OCI-LY7 (cell line): ENCODE data around the gene NATD1. TPM values are rescaled to one million over a fixed set of nuclear protein-coding genes. Genes with fewer than 3 reads are reported as not detected.

ENCODE experiments used
- BruUV-seq: library from RNA; stranded (reverse); fragments of 400-500 nt; replicated peaks from 2 replicates; lab custom pipeline; 2021; lab: Mats Ljungman, UMichigan
- CTCF ChIA-PET: fragments of 300-600 bp; sonication (Branson Sonifier 250); formaldehyde crosslinking; loops from one replicate; lab custom pipeline; 2022; ENCODE audit warnings: antibody characterized with exemption; ENCODE audit not compliant: unreplicated experiment; lab: Charles Lee
- POLR2A ChIA-PET: fragments of 300-600 bp; sonication (Branson Sonifier 250); formaldehyde crosslinking; loops from one replicate; lab custom pipeline; 2022; ENCODE audit warnings: antibody characterized with exemption; lab: Charles Lee
- DNase-seq: peaks from one replicate; pipeline ENCODE4 v3.0.0-alpha.2; 2015; ENCODE audit warnings: low spot score
- H2AFZ ChIP-seq: fragments of 200-600 bp; sonication (generic), shearing (Covaris generic); 2 replicates; pipeline ENCODE4 v1.6.1; 2014; ENCODE audit warnings: mild to moderate bottlenecking, antibody characterized with exemption, low read length, moderate library complexity
- H3K27ac ChIP-seq: fragments of 200-600 bp; sonication (generic); 2 replicates; pipeline ENCODE4 v1.5.1; 2014; ENCODE audit warnings: mixed run types, low read depth, mild to moderate bottlenecking, moderate library complexity, low read length, inconsistent platforms; ENCODE audit not compliant: poor library complexity, severe bottlenecking
- H3K36me3 ChIP-seq: fragments of 200-600 bp; sonication (generic); 2 replicates; pipeline ENCODE4 v1.6.1; 2014; ENCODE audit warnings: mild to moderate bottlenecking, antibody characterized with exemption, low read length, moderate library complexity, mixed read lengths; ENCODE audit not compliant: insufficient read depth
- H3K4me1 ChIP-seq: fragments of 200-600 bp; sonication (generic); 2 replicates; pipeline ENCODE4 v1.5.1; 2014; ENCODE audit warnings: mild to moderate bottlenecking, low read length; ENCODE audit not compliant: insufficient read depth, poor library complexity, severe bottlenecking
- H3K4me2 ChIP-seq: fragments of 200-600 bp; sonication (generic); 2 replicates; pipeline ENCODE4 v1.6.1; 2014; ENCODE audit warnings: mild to moderate bottlenecking, low read length
- H3K4me3 ChIP-seq: fragments of 200-600 bp; sonication (generic); 2 replicates; pipeline ENCODE4 v1.5.1; 2014; ENCODE audit warnings: mild to moderate bottlenecking, low read depth, low read length; ENCODE audit not compliant: poor library complexity, severe bottlenecking
- H3K79me2 ChIP-seq: fragments of 200-600 bp; sonication (generic); 2 replicates; pipeline ENCODE4 v1.6.1; 2016; ENCODE audit warnings: low read depth, mild to moderate bottlenecking, low read length, moderate library complexity, mixed read lengths; ENCODE audit not compliant: insufficient read depth
- H3K9me2 ChIP-seq: fragments of 200-600 bp; sonication (generic); 2 replicates; pipeline ENCODE4 v1.6.1; 2016; ENCODE audit warnings: mild to moderate bottlenecking, low read length, mixed read lengths; ENCODE audit not compliant: insufficient read depth
- H3K9me3 ChIP-seq: fragments of 200-600 bp; sonication (generic); 2 replicates; pipeline ENCODE4 v1.6.1; 2014; ENCODE audit warnings: mild to moderate bottlenecking, mixed run types, low read length, mixed read lengths
- H4K20me1 ChIP-seq: fragments of 200-600 bp; sonication (generic); 2 replicates; pipeline ENCODE4 v1.6.1; 2014; ENCODE audit warnings: mild to moderate bottlenecking, antibody characterized with exemption, low read length, moderate library complexity, mixed read lengths; ENCODE audit not compliant: insufficient read depth
- EZH2phosphoT487 ChIP-seq: fragments of 200-600 bp; sonication (generic); IDR thresholded peaks from 2 replicates; pipeline ENCODE4 v1.6.1; 2018; ENCODE audit warnings: low read depth, borderline replicate concordance, mild to moderate bottlenecking, mixed run types, antibody characterized with exemption, low read length, moderate library complexity, mixed read lengths
- intact Hi-C: fragments of 100-400 bp; cut with micrococcal nuclease; formaldehyde crosslinking; loops from one replicate; pipeline ENCODE4 v1.10.0; 2022; ENCODE audit not compliant: unreplicated experiment
- total RNA-seq, 2 experiments: library from RNA; depleted of rRNA in 1 of 2; stranded (reverse); fragments of >200 nt in 1 of 2; shearing (Covaris generic) in 1 of 2; gene quantifications; 2 replicates each; pipeline ENCODE4 v1.2.3, GENCODE V29; 2014 to 2022
- TF ChIP-seq, protein P1 (sequence below): fragments of 200-600 bp; sonication (generic); conservative IDR thresholded peaks from 2 replicates; pipeline ENCODE4 v1.5.1; 2014; ENCODE audit warnings: mild to moderate bottlenecking, antibody characterized with exemption, low read length, moderate library complexity, mixed read lengths

NATD1 gene
- total RNA-seq, 2 experiments from 2014 or later, result 0.85 to 6.0 TPM

DNA sequence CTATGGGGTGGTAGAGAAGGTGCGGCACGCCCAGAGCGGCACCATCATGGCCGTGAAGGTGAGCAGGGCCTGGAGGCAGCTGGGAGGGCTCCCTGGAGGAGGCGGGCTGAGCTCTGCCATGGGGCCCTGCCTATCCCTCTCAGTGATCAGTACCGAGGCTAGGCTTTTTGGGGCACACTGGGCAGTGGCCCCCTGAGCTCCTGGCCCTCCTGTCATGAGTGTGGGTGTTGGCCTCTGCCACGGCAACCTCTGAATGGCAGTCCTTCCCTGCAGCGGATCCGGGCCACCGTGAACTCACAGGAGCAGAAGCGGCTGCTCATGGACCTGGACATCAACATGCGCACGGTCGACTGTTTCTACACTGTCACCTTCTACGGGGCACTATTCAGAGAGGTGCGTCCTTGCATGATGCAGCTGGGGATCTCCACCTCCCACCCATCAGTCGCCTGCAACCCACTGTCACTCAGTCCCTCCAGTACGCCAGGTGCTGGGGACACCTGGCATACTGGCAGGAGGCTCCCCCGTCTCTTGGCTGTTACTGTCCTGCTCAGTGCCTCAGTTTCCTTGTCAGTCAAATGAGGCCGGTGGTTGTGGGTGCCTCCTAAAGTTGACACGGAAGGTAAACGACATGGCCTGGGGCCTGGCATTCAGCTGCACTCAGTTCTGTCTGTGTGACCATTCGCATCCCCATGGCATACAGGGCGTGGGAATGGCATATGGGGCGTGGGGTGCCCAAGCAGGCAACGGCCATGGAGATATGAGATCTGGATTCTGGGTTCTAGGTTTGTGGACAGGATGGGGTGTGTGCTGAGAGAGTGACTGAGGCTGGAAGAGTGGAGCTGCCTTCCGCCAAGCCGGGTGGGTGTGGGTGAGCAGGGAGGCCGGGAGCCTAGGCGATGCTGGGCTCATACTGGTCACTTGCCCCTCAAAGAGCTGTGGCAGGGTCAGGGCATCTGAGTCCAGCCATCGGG lies 47.7 kb upstream of the NATD1 start:
- H3K4me3 ChIP-seq, result no peak overlapping the region
- no peaks in the 10 kb centered on the region for H4K20me1 ChIP-seq
- ChIA-PET POLR2A (no interaction called here), CTCF (no interaction called here)
- H3K79me2 ChIP-seq, result no peaks in the 10 kb centered on the region
- no peak overlapping the region for H3K27ac ChIP-seq
- intact Hi-C loops, result no loop called here
- H3K4me2 ChIP-seq, result no peak overlapping the region
- no peaks in the 10 kb centered on the region for H3K9me3 ChIP-seq
- no peak for DNase-seq
- H3K9me2 ChIP-seq, result no peaks in the 10 kb centered on the region
- peaks cover 33% of the 10 kb centered on the region; the same call in 1 of the 2 replicates for H3K36me3 ChIP-seq
- H2AFZ ChIP-seq, result no peak overlapping the region
- BruUV-seq, result no TSS peak
- H3K4me1 ChIP-seq, result no peaks in the 10 kb centered on the region
- TF ChIP-seq EZH2phosphoT487, result no peak
- TF ChIP-seq, protein P1, sequence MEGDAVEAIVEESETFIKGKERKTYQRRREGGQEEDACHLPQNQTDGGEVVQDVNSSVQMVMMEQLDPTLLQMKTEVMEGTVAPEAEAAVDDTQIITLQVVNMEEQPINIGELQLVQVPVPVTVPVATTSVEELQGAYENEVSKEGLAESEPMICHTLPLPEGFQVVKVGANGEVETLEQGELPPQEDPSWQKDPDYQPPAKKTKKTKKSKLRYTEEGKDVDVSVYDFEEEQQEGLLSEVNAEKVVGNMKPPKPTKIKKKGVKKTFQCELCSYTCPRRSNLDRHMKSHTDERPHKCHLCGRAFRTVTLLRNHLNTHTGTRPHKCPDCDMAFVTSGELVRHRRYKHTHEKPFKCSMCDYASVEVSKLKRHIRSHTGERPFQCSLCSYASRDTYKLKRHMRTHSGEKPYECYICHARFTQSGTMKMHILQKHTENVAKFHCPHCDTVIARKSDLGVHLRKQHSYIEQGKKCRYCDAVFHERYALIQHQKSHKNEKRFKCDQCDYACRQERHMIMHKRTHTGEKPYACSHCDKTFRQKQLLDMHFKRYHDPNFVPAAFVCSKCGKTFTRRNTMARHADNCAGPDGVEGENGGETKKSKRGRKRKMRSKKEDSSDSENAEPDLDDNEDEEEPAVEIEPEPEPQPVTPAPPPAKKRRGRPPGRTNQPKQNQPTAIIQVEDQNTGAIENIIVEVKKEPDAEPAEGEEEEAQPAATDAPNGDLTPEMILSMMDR, result no peak

DNA sequence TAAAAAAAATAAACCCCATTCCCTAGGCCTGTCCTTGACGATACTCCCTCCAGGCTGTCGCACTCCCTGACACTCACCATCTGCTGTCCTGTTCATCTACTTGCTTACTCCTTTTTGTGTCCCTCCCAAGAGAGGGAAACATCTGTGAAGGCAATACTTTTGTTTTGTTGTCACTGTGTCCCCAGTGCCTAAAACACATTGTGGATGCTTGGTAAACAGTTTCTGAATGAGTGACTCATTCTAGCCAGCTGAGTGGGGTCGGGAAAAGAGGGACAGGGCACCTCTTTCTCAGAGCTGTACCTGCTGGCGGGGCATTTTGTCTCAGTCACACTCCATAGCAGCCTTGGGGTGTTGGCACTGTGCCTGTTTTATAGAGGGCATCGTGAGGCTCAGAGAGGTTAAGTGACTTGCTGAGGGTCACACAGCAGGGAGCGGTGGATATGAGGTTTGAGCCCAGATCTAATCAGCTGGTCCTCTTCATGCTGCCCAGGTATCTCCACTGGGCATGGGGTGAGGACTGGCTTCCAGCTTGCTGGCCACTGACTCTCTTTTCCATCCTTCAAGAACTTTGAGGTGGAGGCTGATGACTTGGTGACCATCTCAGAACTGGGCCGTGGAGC lies 46.9 kb upstream of the NATD1 start:
- TF ChIP-seq, protein P1, result no peak
- TF ChIP-seq EZH2phosphoT487, result no peak
- peaks cover 33% of the 10 kb centered on the region; the same call in 1 of the 2 replicates for H3K36me3 ChIP-seq
- ChIA-PET POLR2A (interaction anchor here (1.6 kb wide), 1 partner anchor 14 kb away, joined by 8 read pairs; no protein-coding TSS in a partner anchor), CTCF (no interaction called here)
- no peak for DNase-seq
- no peak overlapping the region for H2AFZ ChIP-seq
- no peaks in the 10 kb centered on the region for H3K79me2 ChIP-seq
- BruUV-seq, result no TSS peak
- no peak overlapping the region for H3K4me3 ChIP-seq
- H3K4me2 ChIP-seq, result no peak overlapping the region
- no peaks in the 10 kb centered on the region for H3K9me3 ChIP-seq
- H3K27ac ChIP-seq, result no peak overlapping the region
- intact Hi-C loops, result no loop called here
- H3K9me2 ChIP-seq, result no peaks in the 10 kb centered on the region
- H4K20me1 ChIP-seq, result no peaks in the 10 kb centered on the region
- H3K4me1 ChIP-seq, result no peaks in the 10 kb centered on the region
